GM15510 (cell line): ENCODE results near the gene CCAR1.

Source experiments
- POLR2A ChIP-seq: IDR thresholded peaks from 3 replicates; pipeline ENCODE4 v1.6.1; 2011; ENCODE audit warnings: borderline replicate concordance; ENCODE audit not compliant: insufficient read length; ENCODE audit errors: extremely low read depth

CCAR1 gene

GRCh38 chr10:68756246-68756645 lies 35.2 kb downstream of the CCAR1 start:
- no peak for TF ChIP-seq POLR2A

- TF ChIP-seq POLR2A: no peak
These were observed 35.7 kb downstream of the CCAR1 start for GRCh38 chr10:68756766-68757165.

GRCh38 chr10:68759223-68759863 lies 38.3 kb downstream of the CCAR1 start:
- TF ChIP-seq POLR2A: no peak

- no peak for TF ChIP-seq POLR2A
These were observed 38.9 kb downstream of the CCAR1 start for GRCh38 chr10:68759967-68760366.

GRCh38 chr10:68781613-68782574 lies 60.9 kb downstream of the CCAR1 start:
- TF ChIP-seq POLR2A: no peak

GRCh38 chr10:68784476-68784875 lies 63.4 kb downstream of the CCAR1 start:
- no peak for TF ChIP-seq POLR2A

GRCh38 chr10:68787813-68788212 lies 66.8 kb downstream of the CCAR1 start:
- TF ChIP-seq POLR2A: no peak

GRCh38 chr10:68790476-68790875 lies 69.4 kb downstream of the CCAR1 start:
- TF ChIP-seq POLR2A: no peak

- TF ChIP-seq POLR2A: no peak
These were observed 71.1 kb downstream of the CCAR1 start for GRCh38 chr10:68792115-68792514.

GRCh38 chr10:68795886-68796532 lies 75.0 kb downstream of the CCAR1 start:
- no peak for TF ChIP-seq POLR2A

GRCh38 chr10:68796605-68797004 lies 75.6 kb downstream of the CCAR1 start:
- no peak for TF ChIP-seq POLR2A

GRCh38 chr10:68800211-68800610 lies 79.2 kb downstream of the CCAR1 start:
- TF ChIP-seq POLR2A: no peak

GRCh38 chr10:68804692-68805091 lies 83.7 kb downstream of the CCAR1 start:
- TF ChIP-seq POLR2A: no peak

- no peak for TF ChIP-seq POLR2A
These were observed 90.4 kb downstream of the CCAR1 start for GRCh38 chr10:68811314-68812009.

- TF ChIP-seq POLR2A: no peak
These were observed 91.4 kb downstream of the CCAR1 start for GRCh38 chr10:68812420-68812819.
